Smooth muscle cell (in vitro differentiated cells): ENCODE results near the gene ZSWIM7. TPM values are rescaled to one million over a fixed set of nuclear protein-coding genes. Genes with fewer than 3 reads are reported as not detected.

Experiments used
- DNase-seq: peaks from one replicate; lab custom pipeline; 2025; ENCODE audit not compliant: unreplicated experiment; lab: John Stamatoyannopoulos, UW
- H2AFZ ChIP-seq: fragments of 200-600 bp; sonication (generic); 2 replicates; pipeline ENCODE4 v1.6.0; 2016; ENCODE audit warnings: antibody characterized with exemption, low read depth, mild to moderate bottlenecking
- H3F3A ChIP-seq: fragments of 200-600 bp; sonication (generic); 2 replicates; pipeline ENCODE4 v1.6.0; 2017; ENCODE audit warnings: antibody characterized with exemption, low read depth
- H3K27ac ChIP-seq: fragments of 200-600 bp; sonication (generic); 2 replicates; pipeline ENCODE4 v1.5.1; 2016; ENCODE audit warnings: low read depth, mild to moderate bottlenecking
- H3K27me3 ChIP-seq: fragments of 200-600 bp; sonication (generic); 2 replicates; pipeline ENCODE4 v1.6.1; 2016; ENCODE audit warnings: low read depth, mild to moderate bottlenecking
- H3K36me3 ChIP-seq: fragments of 200-600 bp; sonication (generic); 2 replicates; pipeline ENCODE4 v1.5.1; 2016; ENCODE audit warnings: low read depth
- H3K4me1 ChIP-seq: fragments of 200-600 bp; sonication (generic); 2 replicates; pipeline ENCODE4 v1.5.1; 2016; ENCODE audit warnings: low read depth
- H3K4me2 ChIP-seq: fragments of 200-600 bp; sonication (generic); 2 replicates; pipeline ENCODE4 v1.6.0; 2016; ENCODE audit warnings: mild to moderate bottlenecking
- H3K4me3 ChIP-seq: fragments of 200-600 bp; sonication (generic); 2 replicates; pipeline ENCODE4 v1.5.1; 2016; ENCODE audit warnings: mild to moderate bottlenecking
- H3K79me2 ChIP-seq: fragments of 200-600 bp; sonication (generic); 2 replicates; pipeline ENCODE4 v1.6.0; 2016; ENCODE audit warnings: low read depth, mild to moderate bottlenecking
- H3K9ac ChIP-seq: fragments of 200-600 bp; sonication (generic); 2 replicates; pipeline ENCODE4 v1.6.0; 2016; ENCODE audit warnings: low read depth
- H3K9me3 ChIP-seq: fragments of 200-600 bp; sonication (generic); replicated peaks from 2 replicates; pipeline ENCODE4 v1.5.1; 2016; ENCODE audit warnings: low read depth
- H4K20me1 ChIP-seq: fragments of 200-600 bp; sonication (generic); 2 replicates; pipeline ENCODE4 v1.6.0; 2016; ENCODE audit warnings: low read depth
- WGBS: methylation state at CpG from one replicate; pipeline ENCODE4 v1.1.7; 2016; ENCODE audit warnings: low lambda C conversion rate; 5-methylcytosine and 5-hydroxymethylcytosine counted together
- polyA plus RNA-seq: library from polyadenylated mRNA; unstranded; fragments of >200 nt; fragmentation: Nextera tagmentation; extraction: Ambion mirVana; gene quantifications from 2 replicates; pipeline ENCODE4 v1.2.1, GENCODE V29; 2016
- total RNA-seq: library from RNA; depleted of rRNA; stranded (reverse); fragments of >200 nt; gene quantifications from 2 replicates; pipeline ENCODE4 v1.2.3, GENCODE V29; 2014
- TF ChIP-seq, protein P1 (sequence below): fragments of 200-600 bp; sonication (generic); IDR thresholded peaks from 2 replicates; pipeline ENCODE4 v1.5.1; 2017; ENCODE audit warnings: borderline replicate concordance, mild to moderate bottlenecking, antibody characterized with exemption; ENCODE audit not compliant: insufficient read depth, poor library complexity, severe bottlenecking

Gene ZSWIM7
- total and polyA plus RNA-seq, 2 experiments from 2014 or later = 11.7 to 23.6 TPM

DNA sequence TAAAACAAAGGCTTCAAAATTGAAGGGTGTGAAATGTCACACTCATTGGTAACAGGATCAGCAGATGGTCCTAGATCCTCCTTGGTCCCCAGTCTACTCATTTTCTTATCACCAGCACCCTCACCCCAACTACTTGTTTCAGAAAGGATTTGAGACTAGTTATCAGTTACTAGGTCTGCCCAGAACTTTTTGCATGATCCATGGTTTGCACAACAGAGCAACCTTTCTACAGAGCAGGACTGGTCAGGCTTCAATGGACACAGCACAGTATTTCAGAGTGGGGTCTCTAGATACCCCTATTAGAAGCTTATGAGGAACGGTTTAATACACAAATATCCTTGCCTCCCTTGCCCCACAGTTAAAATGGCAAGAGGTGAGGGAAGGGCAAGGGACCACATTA, 25.7 kb upstream of the ZSWIM7 start:
- WGBS = 96% methylated on average over 1 of the region's 1 CpG
- Histone ChIP-seq H3F3A (peaks cover 37% of the 10 kb centered on the region), H3K79me2 (peaks cover 4% of the 10 kb centered on the region), H3K27ac (no peak overlapping the region), H3K4me1 (peaks cover 4% of the 10 kb centered on the region), H3K4me3 (no peak overlapping the region), H3K27me3 (no peaks in the 10 kb centered on the region), H2AFZ (no peak overlapping the region), H3K9me3 (no peaks in the 10 kb centered on the region), H3K36me3 (peaks cover 24% of the 10 kb centered on the region), H3K9ac (no peak overlapping the region), H3K4me2 (no peak overlapping the region), H4K20me1 (peaks cover 19% of the 10 kb centered on the region)
- TF ChIP-seq, protein P1, sequence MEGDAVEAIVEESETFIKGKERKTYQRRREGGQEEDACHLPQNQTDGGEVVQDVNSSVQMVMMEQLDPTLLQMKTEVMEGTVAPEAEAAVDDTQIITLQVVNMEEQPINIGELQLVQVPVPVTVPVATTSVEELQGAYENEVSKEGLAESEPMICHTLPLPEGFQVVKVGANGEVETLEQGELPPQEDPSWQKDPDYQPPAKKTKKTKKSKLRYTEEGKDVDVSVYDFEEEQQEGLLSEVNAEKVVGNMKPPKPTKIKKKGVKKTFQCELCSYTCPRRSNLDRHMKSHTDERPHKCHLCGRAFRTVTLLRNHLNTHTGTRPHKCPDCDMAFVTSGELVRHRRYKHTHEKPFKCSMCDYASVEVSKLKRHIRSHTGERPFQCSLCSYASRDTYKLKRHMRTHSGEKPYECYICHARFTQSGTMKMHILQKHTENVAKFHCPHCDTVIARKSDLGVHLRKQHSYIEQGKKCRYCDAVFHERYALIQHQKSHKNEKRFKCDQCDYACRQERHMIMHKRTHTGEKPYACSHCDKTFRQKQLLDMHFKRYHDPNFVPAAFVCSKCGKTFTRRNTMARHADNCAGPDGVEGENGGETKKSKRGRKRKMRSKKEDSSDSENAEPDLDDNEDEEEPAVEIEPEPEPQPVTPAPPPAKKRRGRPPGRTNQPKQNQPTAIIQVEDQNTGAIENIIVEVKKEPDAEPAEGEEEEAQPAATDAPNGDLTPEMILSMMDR = no peak
- DNase-seq = no peak

DNA sequence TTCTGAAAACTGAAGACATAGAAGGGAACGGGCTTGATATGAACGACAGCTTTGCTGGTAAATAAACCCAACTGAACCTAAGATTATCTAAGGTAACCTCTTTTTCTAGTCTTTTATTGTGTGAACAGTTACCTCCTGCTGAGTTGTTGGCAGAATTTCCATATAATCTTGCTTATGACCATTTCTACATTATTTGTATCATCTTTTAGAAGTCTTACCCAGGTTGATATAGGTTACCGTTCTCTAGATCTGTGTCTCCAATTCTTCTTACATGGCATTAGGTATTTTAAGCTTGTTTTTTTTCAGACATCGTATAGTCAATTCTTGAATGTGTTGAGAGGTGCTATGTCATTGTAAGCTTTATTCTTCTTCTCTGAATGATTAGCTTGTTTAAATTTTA, 24.4 kb upstream of the ZSWIM7 start:
- WGBS = 72% methylated on average over 4 of the region's 4 CpGs
- Histone ChIP-seq H3K79me2 (peaks cover 9% of the 10 kb centered on the region), H3K4me2 (no peak overlapping the region)

DNA sequence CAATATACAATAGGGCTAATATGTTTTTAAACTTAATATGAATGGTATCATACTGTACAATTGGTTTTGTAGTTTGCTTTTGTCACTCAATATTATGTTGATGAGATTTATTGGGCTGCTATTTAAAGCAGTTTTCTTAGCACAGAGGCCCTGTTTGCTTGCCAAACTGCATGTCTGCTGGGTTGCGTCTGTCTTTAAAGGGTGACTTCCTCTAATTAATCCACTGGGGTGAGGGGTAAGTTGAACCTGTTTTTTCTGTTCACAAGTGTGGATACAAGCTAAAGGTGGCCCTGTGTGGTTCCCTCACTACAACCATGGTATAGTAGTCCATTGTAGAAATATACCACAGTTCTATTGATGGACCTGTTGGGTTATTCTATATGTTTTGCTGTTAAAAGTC, 19.8 kb upstream of the ZSWIM7 start:
- Histone ChIP-seq H3K79me2 (peaks cover 39% of the 10 kb centered on the region), H3K27me3 (no peaks in the 10 kb centered on the region)
- DNase-seq = no peak

More for the DNA sequence above, 24.4 kb upstream of the ZSWIM7 start:
- no peak overlapping the region for H3K9ac ChIP-seq
- no peak overlapping the region for H3K4me3 ChIP-seq
- H3K27me3 ChIP-seq = no peaks in the 10 kb centered on the region
- H4K20me1 ChIP-seq = peaks cover 19% of the 10 kb centered on the region
- no peak overlapping the region for H3K27ac ChIP-seq
- H3K9me3 ChIP-seq = no peaks in the 10 kb centered on the region
- peaks cover 32% of the 10 kb centered on the region for H3F3A ChIP-seq
- H2AFZ ChIP-seq = no peak overlapping the region
- peaks cover 20% of the 10 kb centered on the region for H3K36me3 ChIP-seq
- TF ChIP-seq, protein P1 = no peak
- H3K4me1 ChIP-seq = peaks cover 4% of the 10 kb centered on the region
- DNase-seq = no peak

More for the DNA sequence above, 19.8 kb upstream of the ZSWIM7 start:
- no peak overlapping the region for H3K4me3 ChIP-seq
- no peak overlapping the region for H3K9ac ChIP-seq
- no peak overlapping the region for H3K4me2 ChIP-seq
- 92% methylated on average over 1 of the region's 1 CpG for WGBS
- TF ChIP-seq, protein P1 = no peak
- H3K27ac ChIP-seq = no peak overlapping the region
- H2AFZ ChIP-seq = no peak overlapping the region
- H3K9me3 ChIP-seq = no peaks in the 10 kb centered on the region
- no peaks in the 10 kb centered on the region for H3K4me1 ChIP-seq
- peaks cover 3% of the 10 kb centered on the region for H3K36me3 ChIP-seq
- peaks cover 16% of the 10 kb centered on the region for H3F3A ChIP-seq
- peaks cover 16% of the 10 kb centered on the region for H4K20me1 ChIP-seq
